ENCODE data around the gene NPHP4.

Gene NPHP4

GRCh38 chr1:5874416-5875110 lies 117.7 kb downstream of the NPHP4 start:
- Histone ChIP-seq H3K9me3 (no peaks in the 10 kb centered on the region), H3K27me3 (ENCODE audit: low read depth) (no peaks in the 10 kb centered on the region), H3K4me1 (no peaks in the 10 kb centered on the region), H3K4me3 (no peak overlapping the region), H3K36me3 (replicated peaks) (no peaks in the 10 kb centered on the region)
- in situ Hi-C loops (cut with MboI; ENCODE audit: low sequenced_read_pairs): no loop called here
- no peak for DNase-seq (ENCODE audit: low spot score in 2 of 2)

- DNase-seq (ENCODE audit: low spot score in 2 of 2): no peak
- Histone ChIP-seq H3K4me1 (no peaks in the 10 kb centered on the region), H3K4me3 (no peak overlapping the region), H3K27me3 (ENCODE audit: low read depth) (no peaks in the 10 kb centered on the region), H3K9me3 (no peaks in the 10 kb centered on the region), H3K36me3 (replicated peaks) (no peaks in the 10 kb centered on the region)
- in situ Hi-C loops (cut with MboI; ENCODE audit: low sequenced_read_pairs): no loop called here
Measured at GRCh38 chr1:5873556-5873955, 118.7 kb downstream of the NPHP4 start.

- H3K36me3 ChIP-seq (replicated peaks): no peaks in the 10 kb centered on the region
- in situ Hi-C loops (cut with MboI; ENCODE audit: low sequenced_read_pairs): no loop called here
Measured at GRCh38 chr1:5872886-5873285, 119.3 kb downstream of the NPHP4 start.

GRCh38 chr1:5868931-5869500 lies 123.2 kb downstream of the NPHP4 start:
- H3K36me3 ChIP-seq (replicated peaks): no peaks in the 10 kb centered on the region
- in situ Hi-C loops (cut with MboI; ENCODE audit: low sequenced_read_pairs): no loop called here

More at GRCh38 chr1:5872886-5873285, 119.3 kb downstream of the NPHP4 start:
- no peak for DNase-seq (ENCODE audit: low spot score in 2 of 2)
- Histone ChIP-seq H3K27me3 (ENCODE audit: low read depth) (no peaks in the 10 kb centered on the region), H3K4me3 (no peak overlapping the region), H3K4me1 (no peaks in the 10 kb centered on the region), H3K9me3 (no peaks in the 10 kb centered on the region)

GRCh38 chr1:5865774-5866173 lies 126.5 kb downstream of the NPHP4 start:
- H3K9me3 ChIP-seq: no peaks in the 10 kb centered on the region
- no peaks in the 10 kb centered on the region for H3K4me1 ChIP-seq
- H3K27me3 ChIP-seq (ENCODE audit: low read depth): no peaks in the 10 kb centered on the region
- H3K4me3 ChIP-seq: no peak overlapping the region
- no peak for DNase-seq (ENCODE audit: low spot score in 2 of 2)
- H3K36me3 ChIP-seq (replicated peaks): no peaks in the 10 kb centered on the region
- in situ Hi-C loops (cut with MboI; ENCODE audit: low sequenced_read_pairs): no loop called here

More at GRCh38 chr1:5868931-5869500, 123.2 kb downstream of the NPHP4 start:
- Histone ChIP-seq H3K4me3 (no peak overlapping the region), H3K4me1 (no peaks in the 10 kb centered on the region), H3K9me3 (no peaks in the 10 kb centered on the region), H3K27me3 (ENCODE audit: low read depth) (no peaks in the 10 kb centered on the region)
- DNase-seq (ENCODE audit: low spot score in 2 of 2): no peak

GRCh38 chr1:5865056-5865455 lies 127.2 kb downstream of the NPHP4 start:
- no peaks in the 10 kb centered on the region for H3K9me3 ChIP-seq

GRCh38 chr1:5864256-5864655 lies 128.0 kb downstream of the NPHP4 start:
- H3K27me3 ChIP-seq (ENCODE audit: low read depth): no peaks in the 10 kb centered on the region
- H3K36me3 ChIP-seq (replicated peaks): no peaks in the 10 kb centered on the region
- no peak for DNase-seq (ENCODE audit: low spot score in 2 of 2)
- in situ Hi-C loops (cut with MboI; ENCODE audit: low sequenced_read_pairs): no loop called here
- H3K4me1 ChIP-seq: no peaks in the 10 kb centered on the region
- no peak overlapping the region for H3K4me3 ChIP-seq
- no peaks in the 10 kb centered on the region for H3K9me3 ChIP-seq

More at GRCh38 chr1:5865056-5865455, 127.2 kb downstream of the NPHP4 start:
- no peaks in the 10 kb centered on the region for H3K36me3 ChIP-seq (replicated peaks)
- H3K4me1 ChIP-seq: no peaks in the 10 kb centered on the region
- in situ Hi-C loops (cut with MboI; ENCODE audit: low sequenced_read_pairs): no loop called here
- H3K4me3 ChIP-seq: no peak overlapping the region
- no peaks in the 10 kb centered on the region for H3K27me3 ChIP-seq (ENCODE audit: low read depth)
- no peak for DNase-seq (ENCODE audit: low spot score in 2 of 2)

- no peak for DNase-seq (ENCODE audit: low spot score in 2 of 2)
- Histone ChIP-seq H3K9me3 (no peaks in the 10 kb centered on the region), H3K27me3 (ENCODE audit: low read depth) (no peaks in the 10 kb centered on the region), H3K36me3 (replicated peaks) (no peaks in the 10 kb centered on the region), H3K4me1 (no peaks in the 10 kb centered on the region), H3K4me3 (no peak overlapping the region)
- in situ Hi-C loops (cut with MboI; ENCODE audit: low sequenced_read_pairs): no loop called here
Measured at GRCh38 chr1:5863238-5863637, 129.0 kb downstream of the NPHP4 start.

- in situ Hi-C loops (cut with MboI; ENCODE audit: low sequenced_read_pairs): no loop called here
- no peak for DNase-seq (ENCODE audit: low spot score in 2 of 2)
- H3K4me3 ChIP-seq: no peak overlapping the region
- H3K4me1 ChIP-seq: no peaks in the 10 kb centered on the region
- H3K27me3 ChIP-seq (ENCODE audit: low read depth): no peaks in the 10 kb centered on the region
- H3K9me3 ChIP-seq: no peaks in the 10 kb centered on the region
- H3K36me3 ChIP-seq (replicated peaks): no peaks in the 10 kb centered on the region
Measured at GRCh38 chr1:5861871-5862825, 130.1 kb downstream of the NPHP4 start.

GRCh38 chr1:5860277-5860676 lies 131.9 kb downstream of the NPHP4 start:
- H3K4me1 ChIP-seq: no peaks in the 10 kb centered on the region
- no peaks in the 10 kb centered on the region for H3K9me3 ChIP-seq
- DNase-seq (ENCODE audit: low spot score in 2 of 2): no peak
- no peaks in the 10 kb centered on the region for H3K27me3 ChIP-seq (ENCODE audit: low read depth)
- in situ Hi-C loops (cut with MboI; ENCODE audit: low sequenced_read_pairs): no loop called here
- H3K4me3 ChIP-seq: no peak overlapping the region
- H3K36me3 ChIP-seq (replicated peaks): no peaks in the 10 kb centered on the region

GRCh38 chr1:5859766-5860165 lies 132.5 kb downstream of the NPHP4 start:
- no peaks in the 10 kb centered on the region for H3K4me1 ChIP-seq
- no peaks in the 10 kb centered on the region for H3K36me3 ChIP-seq (replicated peaks)
- no peaks in the 10 kb centered on the region for H3K9me3 ChIP-seq
- in situ Hi-C loops (cut with MboI; ENCODE audit: low sequenced_read_pairs): no loop called here
- no peak for DNase-seq (ENCODE audit: low spot score in 2 of 2)
- no peak overlapping the region for H3K4me3 ChIP-seq
- no peaks in the 10 kb centered on the region for H3K27me3 ChIP-seq (ENCODE audit: low read depth)

- no peak overlapping the region for H3K4me3 ChIP-seq
- no peaks in the 10 kb centered on the region for H3K27me3 ChIP-seq (ENCODE audit: low read depth)
- no peak for DNase-seq (ENCODE audit: low spot score in 2 of 2)
- in situ Hi-C loops (cut with MboI; ENCODE audit: low sequenced_read_pairs): no loop called here
- H3K9me3 ChIP-seq: no peaks in the 10 kb centered on the region
- no peaks in the 10 kb centered on the region for H3K4me1 ChIP-seq
- no peaks in the 10 kb centered on the region for H3K36me3 ChIP-seq (replicated peaks)
Measured at GRCh38 chr1:5858844-5859407, 133.3 kb downstream of the NPHP4 start.

GRCh38 chr1:5858246-5858645 lies 134.0 kb downstream of the NPHP4 start:
- no peaks in the 10 kb centered on the region for H3K27me3 ChIP-seq (ENCODE audit: low read depth)
- H3K4me3 ChIP-seq: no peak overlapping the region
- no peaks in the 10 kb centered on the region for H3K9me3 ChIP-seq
- in situ Hi-C loops (cut with MboI; ENCODE audit: low sequenced_read_pairs): no loop called here
- no peak for DNase-seq (ENCODE audit: low spot score in 2 of 2)
- H3K4me1 ChIP-seq: no peaks in the 10 kb centered on the region
- no peaks in the 10 kb centered on the region for H3K36me3 ChIP-seq (replicated peaks)

Data from HAP-1 (cell line).